ENCODE results near the gene CRX.

DNA sequence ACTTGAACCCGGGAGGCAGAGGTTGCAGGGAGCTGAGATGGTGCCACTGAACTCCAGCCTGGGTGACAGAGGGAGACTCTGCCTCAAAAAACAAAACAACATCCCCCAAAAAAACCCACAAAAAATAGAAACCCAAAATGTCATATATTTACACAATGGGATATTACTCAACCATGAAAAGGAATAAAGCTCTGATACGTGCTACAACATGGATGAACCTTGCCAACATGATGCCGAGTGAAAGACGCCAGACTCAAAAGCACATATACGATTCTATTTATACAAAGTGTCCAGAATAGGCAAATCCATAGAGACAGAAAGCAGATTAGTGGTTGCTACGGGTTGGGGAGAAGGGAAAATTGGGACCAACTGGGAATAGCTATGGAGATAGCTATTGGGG, 15.3 kb upstream of the CRX start:
- no peak for TF ChIP-seq POLR2AphosphoS5 (IDR thresholded peaks at IDR 0.05)
- TF ChIP-seq, protein P1, sequence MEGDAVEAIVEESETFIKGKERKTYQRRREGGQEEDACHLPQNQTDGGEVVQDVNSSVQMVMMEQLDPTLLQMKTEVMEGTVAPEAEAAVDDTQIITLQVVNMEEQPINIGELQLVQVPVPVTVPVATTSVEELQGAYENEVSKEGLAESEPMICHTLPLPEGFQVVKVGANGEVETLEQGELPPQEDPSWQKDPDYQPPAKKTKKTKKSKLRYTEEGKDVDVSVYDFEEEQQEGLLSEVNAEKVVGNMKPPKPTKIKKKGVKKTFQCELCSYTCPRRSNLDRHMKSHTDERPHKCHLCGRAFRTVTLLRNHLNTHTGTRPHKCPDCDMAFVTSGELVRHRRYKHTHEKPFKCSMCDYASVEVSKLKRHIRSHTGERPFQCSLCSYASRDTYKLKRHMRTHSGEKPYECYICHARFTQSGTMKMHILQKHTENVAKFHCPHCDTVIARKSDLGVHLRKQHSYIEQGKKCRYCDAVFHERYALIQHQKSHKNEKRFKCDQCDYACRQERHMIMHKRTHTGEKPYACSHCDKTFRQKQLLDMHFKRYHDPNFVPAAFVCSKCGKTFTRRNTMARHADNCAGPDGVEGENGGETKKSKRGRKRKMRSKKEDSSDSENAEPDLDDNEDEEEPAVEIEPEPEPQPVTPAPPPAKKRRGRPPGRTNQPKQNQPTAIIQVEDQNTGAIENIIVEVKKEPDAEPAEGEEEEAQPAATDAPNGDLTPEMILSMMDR (IDR thresholded peaks at IDR 0.05), result no peak
